Naive B cell (primary cell): ENCODE results near the gene PPP3R1. TPM values are rescaled to one million over a fixed set of nuclear protein-coding genes. Genes with fewer than 3 reads are reported as not detected.

Experiments used
- ATAC-seq, 2 donors: fragments of 150-1000 bp; cut with Tn5 transposase; 2 replicates each; pipeline ENCODE4 v1.10.0; 2021; ENCODE audit warnings: low read depth in 2 of 2, mild to moderate bottlenecking in 2 of 2, moderate library complexity in 2 of 2
- DNase-seq: peaks from one replicate; pipeline ENCODE4 v3.0.0; 2022
- H3K27ac Mint-ChIP-seq, 6 donors: one replicate each; pipeline ENCODE4 v1.8.0; 2020 to 2022; ENCODE audit warnings: mild to moderate bottlenecking in 6 of 6, mixed read lengths in 6 of 6, moderate library complexity in 5 of 6, inconsistent platforms in 2 of 6
- H3K27me3 Mint-ChIP-seq, 3 donors: one replicate each; pipeline ENCODE4 v1.8.0; 2021 to 2022; ENCODE audit warnings: mixed read lengths in 3 of 3, mild to moderate bottlenecking in 1 of 3
- H3K36me3 Mint-ChIP-seq, 2 donors: one replicate each; pipeline ENCODE4 v1.8.0; 2020 to 2022; ENCODE audit warnings: mixed read lengths in 2 of 2, inconsistent platforms in 1 of 2, mild to moderate bottlenecking in 1 of 2
- H3K4me1 Mint-ChIP-seq, 3 donors: one replicate each; pipeline ENCODE4 v1.8.0; 2020 to 2022; ENCODE audit warnings: mixed read lengths in 3 of 3, inconsistent platforms in 1 of 3, mild to moderate bottlenecking in 1 of 3, moderate library complexity in 1 of 3
- H3K4me3 Mint-ChIP-seq, 8 donors: one replicate each; pipeline ENCODE4 v1.8.0; 2020 to 2022; ENCODE audit warnings: mild to moderate bottlenecking in 8 of 8, mixed read lengths in 8 of 8, moderate library complexity in 8 of 8, inconsistent platforms in 2 of 8
- H3K9me3 Mint-ChIP-seq, 7 donors: one replicate each; pipeline ENCODE4 v1.8.0; 2020 to 2022; ENCODE audit warnings: mixed read lengths in 7 of 7, mild to moderate bottlenecking in 5 of 7, inconsistent platforms in 2 of 7, moderate library complexity in 1 of 7
- polyA plus RNA-seq, 6 donors: library from polyadenylated mRNA; unstranded; fragments of 300-500 nt; fragmentation: Illumina TruSeq; gene quantifications; one replicate each; pipeline ENCODE4 v1.2.3, GENCODE V29; 2021; ENCODE audit warnings: low read depth in 6 of 6

Gene PPP3R1
- polyA plus RNA-seq, 6 donors from 2014 or later, result 1.4 to 11.2 (median 6.6) TPM

DNA sequence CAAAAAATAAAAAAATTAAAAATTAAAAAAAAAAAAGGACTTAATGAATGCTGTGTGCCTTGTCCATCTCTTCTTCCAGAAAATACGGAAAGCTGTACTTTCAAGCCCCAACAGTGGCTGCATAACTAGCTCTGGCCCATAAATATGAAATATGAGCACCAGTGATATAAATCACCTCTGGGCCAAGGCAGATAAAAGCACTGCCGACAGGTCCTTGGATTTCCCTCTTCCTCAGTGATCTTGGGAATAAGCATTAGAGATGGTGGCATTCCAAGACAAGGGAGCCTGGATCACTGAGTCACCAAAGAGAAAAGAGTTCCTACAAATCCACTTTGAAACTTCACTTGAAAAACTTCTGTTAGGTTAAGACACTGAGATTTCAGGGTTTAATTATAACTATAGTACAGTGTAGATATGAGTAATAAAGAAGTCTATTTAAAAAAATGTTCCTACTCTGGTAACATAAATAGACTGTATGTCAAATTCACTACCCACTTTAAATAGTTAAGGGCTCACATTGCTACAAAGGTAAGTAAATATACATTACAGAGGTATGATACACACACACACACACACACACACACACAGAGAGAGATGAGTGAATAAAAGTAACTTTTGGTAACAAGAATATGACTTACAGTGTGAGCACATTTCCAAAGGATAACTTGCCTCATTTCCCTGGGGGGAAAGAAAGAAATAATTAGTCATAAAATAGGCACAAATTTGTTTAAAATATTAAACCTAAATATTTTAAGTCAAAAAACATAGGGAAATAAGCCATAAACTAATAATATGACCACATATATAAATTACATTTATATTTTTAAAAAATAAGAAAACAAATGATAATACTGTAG, 35.6 kb downstream of the PPP3R1 start:
- Mint-ChIP-seq H3K36me3 (peaks cover 5 to 14% of the 10 kb centered on the region in 2 donors), H3K4me1 (peaks cover 42 to 70% (median 66%) of the 10 kb centered on the region in 3 donors), H3K4me3 (peak overlapping the region in 2 of 8 donors; percentile 6 to 26), H3K9me3 (peaks cover 0 to 1% (median 0%) of the 10 kb centered on the region in 7 donors), H3K27ac (peak overlapping the region in 3 of 6 donors; percentile 9 to 78 (median 23)), H3K27me3 (no peaks in the 10 kb centered on the region)
- ATAC-seq (no peak), DNase-seq (no peak)

DNA sequence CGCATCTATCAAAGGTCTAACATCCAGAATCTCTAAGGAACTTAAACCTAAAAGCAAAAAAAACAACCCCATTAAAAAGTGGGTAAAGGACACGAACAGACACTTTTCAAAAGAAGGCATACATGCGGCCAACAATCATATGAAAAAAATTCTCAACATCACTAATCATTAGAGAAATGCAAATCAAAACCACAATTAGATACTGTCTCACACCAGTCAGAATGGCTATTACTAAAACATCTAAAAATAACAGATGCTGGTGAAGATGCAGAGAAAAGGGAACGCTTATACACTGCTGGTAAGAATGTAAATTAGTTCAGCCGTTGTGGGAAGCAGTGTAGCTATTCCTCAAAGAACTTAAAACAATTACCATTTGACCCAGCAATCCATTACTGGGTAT, 38.0 kb downstream of the PPP3R1 start:
- H3K36me3 Mint-ChIP-seq, result peaks cover 5 to 17% of the 10 kb centered on the region in 2 donors
- H3K4me1 Mint-ChIP-seq, result peaks cover 43 to 67% (median 57%) of the 10 kb centered on the region in 3 donors
- peak overlapping the region in 3 of 6 donors; percentile 17 to 90 (median 77) for H3K27ac Mint-ChIP-seq
- H3K27me3 Mint-ChIP-seq, result no peaks in the 10 kb centered on the region
- ATAC-seq (peak in 1 of 2 donors; percentile 48), DNase-seq (no peak)
- H3K9me3 Mint-ChIP-seq, result no peaks in the 10 kb centered on the region
- H3K4me3 Mint-ChIP-seq, result peak overlapping the region in 1 of 8 donors; percentile 33

DNA sequence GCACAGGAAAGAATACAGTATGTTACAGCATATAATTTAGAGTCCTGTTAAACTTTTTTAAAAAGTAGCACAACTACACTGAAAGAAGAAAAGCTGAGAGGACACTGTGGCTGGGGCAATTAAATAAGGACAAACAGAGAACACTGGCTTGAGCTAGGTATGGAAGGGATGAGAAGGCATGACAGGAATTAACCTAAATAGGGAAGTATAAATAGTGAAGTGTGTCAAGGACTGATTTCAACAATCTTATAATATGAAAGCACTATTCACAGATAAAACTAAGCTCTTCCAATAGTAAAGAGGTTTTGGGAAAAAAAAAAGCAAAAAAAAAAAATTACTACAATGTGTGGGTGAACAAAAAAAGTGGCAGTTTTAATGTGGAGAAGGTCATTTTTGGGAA, 45.5 kb downstream of the PPP3R1 start:
- DNase-seq (no peak), ATAC-seq (peak; percentile 42 to 45)
- peak overlapping the region in 4 of 6 donors; percentile 10 to 81 (median 77) for H3K27ac Mint-ChIP-seq
- peaks cover 4 to 9% of the 10 kb centered on the region in 2 donors for H3K36me3 Mint-ChIP-seq
- H3K9me3 Mint-ChIP-seq, result no peaks in the 10 kb centered on the region
- H3K27me3 Mint-ChIP-seq, result no peaks in the 10 kb centered on the region
- H3K4me1 Mint-ChIP-seq, result peaks cover 47 to 67% (median 64%) of the 10 kb centered on the region in 3 donors
- peak overlapping the region in 3 of 8 donors; percentile 12 to 18 (median 18) for H3K4me3 Mint-ChIP-seq

GRCh38 chr2:68203587-68203986, 48.7 kb downstream of the PPP3R1 start:
- DNase-seq, result no peak
- ATAC-seq, result peak; percentile 71 to 73

DNA sequence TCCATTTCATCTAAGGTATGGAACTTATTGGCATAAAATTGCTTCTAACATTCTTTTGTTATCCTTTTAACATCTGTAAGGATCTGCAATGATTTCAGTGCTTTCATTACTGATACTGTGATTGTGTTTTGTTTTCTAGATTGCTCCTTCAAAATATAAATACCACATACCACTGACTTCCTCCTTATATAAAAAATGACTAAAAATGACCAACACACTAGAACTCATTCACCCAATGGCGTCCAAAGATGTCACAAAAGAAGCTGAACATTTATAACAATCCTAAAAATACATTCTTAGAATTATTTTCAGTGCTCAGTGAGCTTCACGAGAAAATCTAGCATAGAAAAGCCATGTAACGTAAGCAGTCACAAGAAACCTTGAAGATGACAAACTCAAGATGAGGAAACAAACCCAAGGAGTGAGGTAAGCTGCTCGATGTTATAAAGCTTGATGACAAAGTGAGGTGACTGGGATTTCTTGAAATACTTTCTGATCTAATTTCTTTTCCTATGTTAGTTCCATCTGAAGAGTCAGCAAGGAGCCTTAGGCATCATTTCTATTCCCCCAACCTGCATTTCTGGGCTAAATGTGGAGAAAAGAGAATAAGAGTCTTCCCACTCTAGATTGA, 52.1 kb downstream of the PPP3R1 start:
- no peaks in the 10 kb centered on the region for H3K9me3 Mint-ChIP-seq
- no peaks in the 10 kb centered on the region for H3K27me3 Mint-ChIP-seq
- DNase-seq, result no peak
- peaks cover 0 to 4% of the 10 kb centered on the region in 2 donors for H3K36me3 Mint-ChIP-seq
- ATAC-seq, result peak in 1 of 2 donors; percentile 27
- H3K27ac Mint-ChIP-seq, result peak overlapping the region in 5 of 6 donors; percentile 21 to 66 (median 54)
- no peak overlapping the region for H3K4me3 Mint-ChIP-seq
- peaks cover 39 to 64% (median 62%) of the 10 kb centered on the region in 3 donors for H3K4me1 Mint-ChIP-seq

More at GRCh38 chr2:68203587-68203986, 48.7 kb downstream of the PPP3R1 start:
- no peaks in the 10 kb centered on the region for H3K9me3 Mint-ChIP-seq
- H3K4me1 Mint-ChIP-seq, result peaks cover 48 to 72% (median 70%) of the 10 kb centered on the region in 3 donors
- H3K4me3 Mint-ChIP-seq, result peak overlapping the region in 7 of 8 donors; percentile 9 to 67 (median 49)
- peak overlapping the region; percentile 12 to 86 (median 64) for H3K27ac Mint-ChIP-seq
- peaks cover 0 to 9% of the 10 kb centered on the region in 2 donors for H3K36me3 Mint-ChIP-seq
- H3K27me3 Mint-ChIP-seq, result no peaks in the 10 kb centered on the region

DNA sequence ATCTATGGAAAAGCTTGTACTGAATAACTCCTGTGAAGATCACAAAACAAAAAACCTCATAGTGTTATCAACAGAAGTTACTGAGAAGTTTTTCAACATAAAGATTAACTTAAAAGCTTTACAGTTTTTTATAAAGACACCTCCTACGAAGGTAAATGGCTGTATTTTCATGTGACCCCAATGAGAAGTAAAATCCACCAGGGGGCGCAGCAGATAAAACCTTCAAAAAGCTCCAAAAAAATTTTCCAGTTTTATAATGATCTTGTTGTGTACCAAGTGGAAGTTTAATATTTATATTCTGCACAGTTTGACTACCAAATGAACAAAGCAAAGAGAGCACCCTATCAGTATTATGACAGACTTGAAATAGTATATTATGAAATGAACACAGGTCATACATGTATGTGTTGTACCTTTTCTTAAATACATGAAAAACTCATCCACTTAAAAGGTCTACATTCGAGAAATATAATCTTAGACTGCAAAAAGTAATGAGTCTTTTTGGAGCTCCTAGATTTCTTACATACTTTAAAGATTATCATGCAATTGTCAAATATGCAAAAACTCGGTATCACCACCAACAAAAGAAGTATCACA, 56.1 kb downstream of the PPP3R1 start:
- Mint-ChIP-seq H3K27me3 (no peaks in the 10 kb centered on the region), H3K4me1 (peaks cover 41 to 55% (median 52%) of the 10 kb centered on the region in 3 donors), H3K36me3 (no peaks in the 10 kb centered on the region), H3K4me3 (no peak overlapping the region), H3K27ac (peak overlapping the region in 3 of 6 donors; percentile 6 to 94 (median 25)), H3K9me3 (no peaks in the 10 kb centered on the region)
- peak; percentile 38 to 67 for ATAC-seq
- DNase-seq, result peak; percentile 37

GRCh38 chr2:68195096-68195495, 57.2 kb downstream of the PPP3R1 start:
- H3K4me3 Mint-ChIP-seq, result peak overlapping the region in 1 of 8 donors; percentile 4
- no peaks in the 10 kb centered on the region for H3K36me3 Mint-ChIP-seq
- ATAC-seq (no peak), DNase-seq (no peak)
- H3K9me3 Mint-ChIP-seq, result no peaks in the 10 kb centered on the region
- H3K27me3 Mint-ChIP-seq, result no peaks in the 10 kb centered on the region
- H3K4me1 Mint-ChIP-seq, result peaks cover 30 to 52% (median 44%) of the 10 kb centered on the region in 3 donors
- peak overlapping the region in 1 of 6 donors; percentile 74 for H3K27ac Mint-ChIP-seq

- H3K27me3 Mint-ChIP-seq, result no peaks in the 10 kb centered on the region
- no peak for DNase-seq
- H3K36me3 Mint-ChIP-seq, result no peaks in the 10 kb centered on the region
- peaks cover 29 to 49% (median 41%) of the 10 kb centered on the region in 3 donors for H3K4me1 Mint-ChIP-seq
- peak overlapping the region in 2 of 6 donors; percentile 15 to 61 for H3K27ac Mint-ChIP-seq
- no peak overlapping the region for H3K4me3 Mint-ChIP-seq
- H3K9me3 Mint-ChIP-seq, result no peaks in the 10 kb centered on the region
- no peak for ATAC-seq
Measured at GRCh38 chr2:68193787-68194372, 58.5 kb downstream of the PPP3R1 start.

DNA sequence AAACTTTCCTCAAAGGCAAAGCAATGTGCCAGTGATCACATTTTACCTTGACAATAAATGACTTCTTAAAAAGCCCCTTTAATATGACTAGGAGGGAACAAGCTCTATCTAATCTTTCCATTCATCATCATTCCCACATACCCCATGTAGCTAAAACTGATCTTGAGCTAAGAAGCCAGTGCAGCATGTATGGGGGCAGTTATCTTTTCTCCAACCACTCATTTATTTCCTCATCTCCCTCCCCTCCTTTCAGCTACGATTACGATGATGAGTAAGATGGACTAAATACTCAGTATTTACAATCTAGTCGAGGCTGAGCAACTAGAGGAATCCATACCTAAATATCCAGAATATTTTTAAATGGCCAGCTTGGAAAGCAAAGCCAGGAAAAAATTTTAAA, 59.2 kb downstream of the PPP3R1 start:
- Mint-ChIP-seq H3K27me3 (no peaks in the 10 kb centered on the region), H3K9me3 (no peaks in the 10 kb centered on the region), H3K4me1 (peaks cover 31 to 51% (median 46%) of the 10 kb centered on the region in 3 donors), H3K36me3 (no peaks in the 10 kb centered on the region), H3K27ac (peak overlapping the region in 1 of 6 donors; percentile 53), H3K4me3 (no peak overlapping the region)
- DNase-seq (no peak), ATAC-seq (no peak)

DNA sequence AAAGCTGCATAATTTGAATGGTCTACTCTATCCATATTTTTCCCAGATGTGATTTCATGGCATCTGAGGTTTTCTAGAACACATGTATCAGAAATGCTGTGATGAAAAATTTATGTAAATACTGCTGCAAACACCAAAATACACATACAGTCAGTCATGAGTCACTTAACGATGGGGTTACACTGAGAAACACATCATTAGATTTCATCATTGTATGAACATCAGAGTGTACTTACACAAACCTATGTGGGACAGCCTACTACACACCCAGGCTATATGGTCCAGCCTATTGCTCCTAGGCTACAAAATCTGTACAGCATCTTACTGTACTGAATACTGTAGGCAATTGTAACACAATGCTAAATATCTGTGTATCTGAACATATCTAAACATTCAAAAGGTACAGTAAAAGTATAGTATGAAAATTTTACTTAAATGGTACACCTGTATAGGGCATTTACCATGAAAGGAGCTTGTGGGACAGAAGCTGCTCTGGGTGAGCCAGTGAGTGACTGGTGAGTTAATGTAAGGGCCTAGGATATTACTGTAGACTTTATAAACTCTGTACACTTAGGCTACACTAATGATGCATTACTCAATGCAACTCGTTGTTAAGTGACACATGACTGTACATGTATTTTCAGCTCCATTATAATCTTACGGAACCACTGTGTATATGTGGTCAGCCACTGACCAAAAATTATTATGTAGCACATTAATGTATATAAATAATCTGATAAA, 61.2 kb downstream of the PPP3R1 start:
- DNase-seq (no peak), ATAC-seq (no peak)
- Mint-ChIP-seq H3K9me3 (no peaks in the 10 kb centered on the region), H3K27me3 (no peaks in the 10 kb centered on the region), H3K27ac (peak overlapping the region in 4 of 6 donors; percentile 19 to 62 (median 40)), H3K4me3 (no peak overlapping the region), H3K4me1 (peaks cover 33 to 51% (median 49%) of the 10 kb centered on the region in 3 donors), H3K36me3 (peaks cover 6 to 11% of the 10 kb centered on the region in 2 donors)

GRCh38 chr2:68189991-68190784, 62.1 kb downstream of the PPP3R1 start:
- Mint-ChIP-seq H3K4me1 (peaks cover 28 to 47% (median 44%) of the 10 kb centered on the region in 3 donors), H3K27me3 (no peaks in the 10 kb centered on the region), H3K4me3 (no peak overlapping the region), H3K27ac (peak overlapping the region in 5 of 6 donors; percentile 20 to 79 (median 54)), H3K36me3 (peaks cover 13 to 16% of the 10 kb centered on the region in 2 donors), H3K9me3 (no peaks in the 10 kb centered on the region)
- ATAC-seq, result peak in 1 of 2 donors; percentile 52
- DNase-seq, result no peak

DNA sequence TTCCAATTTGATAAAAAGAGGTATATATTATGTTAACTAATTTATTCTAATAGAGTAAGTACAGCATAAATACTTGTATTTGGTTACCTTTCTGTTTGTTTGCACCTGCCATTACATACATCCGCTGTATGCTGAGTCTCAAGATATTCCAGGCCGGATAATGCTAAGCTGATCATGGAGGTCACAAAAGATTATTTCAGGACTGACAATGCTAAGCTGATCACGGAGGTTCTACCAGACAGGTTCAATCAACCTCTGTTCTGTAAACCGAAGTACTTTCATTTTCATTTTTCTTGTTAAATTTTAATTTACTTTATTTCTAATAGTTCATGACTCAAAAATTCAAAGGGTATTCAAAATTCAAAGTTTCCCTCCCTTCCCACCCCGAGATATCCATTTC, 63.5 kb downstream of the PPP3R1 start:
- Mint-ChIP-seq H3K4me3 (no peak overlapping the region), H3K4me1 (peaks cover 29 to 41% (median 40%) of the 10 kb centered on the region in 3 donors), H3K9me3 (no peaks in the 10 kb centered on the region), H3K27ac (peak overlapping the region in 3 of 6 donors; percentile 22 to 68 (median 31)), H3K36me3 (peaks cover 13 to 16% of the 10 kb centered on the region in 2 donors), H3K27me3 (no peaks in the 10 kb centered on the region)
- DNase-seq, result no peak
- peak in 1 of 2 donors; percentile 43 for ATAC-seq
